HG02642 (cell line): Measurements from ENCODE around the gene NUP62.
"Not testable (repeated sequence)": the region's sequence is repeated elsewhere in the genome, so short reads cannot be mapped to it uniquely, and the experiment has no call there.

Experiments used
- ATAC-seq: cut with Tn5 transposase; IDR thresholded peaks from one replicate; pipeline ENCODE4 v1.9.1; 2021; ENCODE audit warnings: mild to moderate bottlenecking; ENCODE audit not compliant: unreplicated experiment, poor library complexity

The NUP62 gene

GRCh38 chr19:49929121-49929610, at the start of gene NUP62, which contains the start of gene ATF5:
TSS of gene NUP62 (minus strand) at chr19:49929504. CDS start at chr19:49909807, 19,697 bp downstream.
TSS of gene ATF5 (plus strand) at chr19:49929205. CDS start at chr19:49930851, 1,646 bp downstream.
- peak; percentile 61 for ATAC-seq

- ATAC-seq, result no peak
These were observed 49.0 kb upstream of the NUP62 start for GRCh38 chr19:49978324-49978723.

- no peak for ATAC-seq
These were observed 48.6 kb upstream of the NUP62 start for GRCh38 chr19:49977881-49978280.

GRCh38 chr19:49977076-49977475, 47.8 kb upstream of the NUP62 start:
- ATAC-seq, result no peak

- ATAC-seq, result no peak
These were observed 47.2 kb upstream of the NUP62 start for GRCh38 chr19:49976496-49976895.

- no peak for ATAC-seq
These were observed 45.7 kb upstream of the NUP62 start for GRCh38 chr19:49975051-49975450.

- no peak for ATAC-seq
These were observed 44.7 kb upstream of the NUP62 start for GRCh38 chr19:49973987-49974386.

- ATAC-seq, result no peak
These were observed 43.5 kb upstream of the NUP62 start for GRCh38 chr19:49972841-49973240.

GRCh38 chr19:49971991-49972411, 42.7 kb upstream of the NUP62 start:
- ATAC-seq, result no peak

GRCh38 chr19:49969355-49969754, 40.1 kb upstream of the NUP62 start:
- not testable (repeated sequence) for ATAC-seq

GRCh38 chr19:49968279-49968922, 39.1 kb upstream of the NUP62 start:
- no peak for ATAC-seq

GRCh38 chr19:49960980-49961379, 31.7 kb upstream of the NUP62 start, which contains the start of gene SIGLEC11:
TSS of gene SIGLEC11 (minus strand) at chr19:49961172. CDS start at chr19:49961081, 91 bp downstream.
- ATAC-seq, result not testable (repeated sequence)

- ATAC-seq, result not testable (repeated sequence)
These were observed 30.6 kb upstream of the NUP62 start for GRCh38 chr19:49959892-49960291.

GRCh38 chr19:49958596-49958995, 29.3 kb upstream of the NUP62 start:
- not testable (repeated sequence) for ATAC-seq

GRCh38 chr19:49958144-49958543, 28.8 kb upstream of the NUP62 start:
- ATAC-seq, result not testable (repeated sequence)

GRCh38 chr19:49957262-49957915, 28.1 kb upstream of the NUP62 start:
- no peak for ATAC-seq

GRCh38 chr19:49956115-49956495, 26.8 kb upstream of the NUP62 start:
- no peak for ATAC-seq

- ATAC-seq, result no peak
These were observed 25.6 kb upstream of the NUP62 start for GRCh38 chr19:49954933-49955332.

- ATAC-seq, result no peak
These were observed 25.0 kb upstream of the NUP62 start for GRCh38 chr19:49954092-49954829.

- no peak for ATAC-seq
These were observed 24.1 kb upstream of the NUP62 start for GRCh38 chr19:49953416-49953815.

- no peak for ATAC-seq
These were observed 23.6 kb upstream of the NUP62 start for GRCh38 chr19:49952906-49953305.
